Measurements from ENCODE around the gene MYO15B. TPM values are rescaled to one million over a fixed set of nuclear protein-coding genes. Genes with fewer than 3 reads are reported as not detected.

Gene MYO15B
- total RNA-seq, 1 experiment from 2014 or later = 30.3 TPM

Other genes with a start within 250 kb of the MYO15B start
- gene GRB2, start 182.1 kb upstream of the MYO15B start, total RNA-seq (2021; ENCODE audit: unreplicated experiment) = 146 TPM
- gene TMEM94, start 131.2 kb upstream of the MYO15B start, total RNA-seq (2021; ENCODE audit: unreplicated experiment) = 75.4 TPM
- gene CASKIN2, start 72.3 kb upstream of the MYO15B start, total RNA-seq (2021; ENCODE audit: unreplicated experiment) = 38.4 TPM
- gene TSEN54, start 71.3 kb upstream of the MYO15B start, total RNA-seq (2021; ENCODE audit: unreplicated experiment) = 87.3 TPM
- gene LLGL2, start 62.1 kb upstream of the MYO15B start, total RNA-seq (2021; ENCODE audit: unreplicated experiment) = 209 TPM
- 0.12 TPM for gene SMIM5, start 45.6 kb downstream of the MYO15B start, total RNA-seq (2021; ENCODE audit: unreplicated experiment)
- gene RECQL5, start 79.4 kb downstream of the MYO15B start, total RNA-seq (2021; ENCODE audit: unreplicated experiment) = 83.3 TPM
- gene SAP30BP, start 79.5 kb downstream of the MYO15B start, total RNA-seq (2021; ENCODE audit: unreplicated experiment) = 149 TPM
- 568 TPM for gene ITGB4, start 133.7 kb downstream of the MYO15B start, total RNA-seq (2021; ENCODE audit: unreplicated experiment)
- gene GALK1, start 177.4 kb downstream of the MYO15B start, total RNA-seq (2021; ENCODE audit: unreplicated experiment) = 57.8 TPM
- 40.6 TPM for gene UNK, start 197.0 kb downstream of the MYO15B start, total RNA-seq (2021; ENCODE audit: unreplicated experiment)

Data from HCT116 (cell line).